NCI-H146 treated with DMSO at 0.1 percent for 48 hours (cell line): Measurements from ENCODE around the gene SPDEF.

Experiments
- DNase-seq: peaks from one replicate; lab custom pipeline; 2025; ENCODE audit not compliant: unreplicated experiment; lab: John Stamatoyannopoulos, UW

SPDEF gene

DNA sequence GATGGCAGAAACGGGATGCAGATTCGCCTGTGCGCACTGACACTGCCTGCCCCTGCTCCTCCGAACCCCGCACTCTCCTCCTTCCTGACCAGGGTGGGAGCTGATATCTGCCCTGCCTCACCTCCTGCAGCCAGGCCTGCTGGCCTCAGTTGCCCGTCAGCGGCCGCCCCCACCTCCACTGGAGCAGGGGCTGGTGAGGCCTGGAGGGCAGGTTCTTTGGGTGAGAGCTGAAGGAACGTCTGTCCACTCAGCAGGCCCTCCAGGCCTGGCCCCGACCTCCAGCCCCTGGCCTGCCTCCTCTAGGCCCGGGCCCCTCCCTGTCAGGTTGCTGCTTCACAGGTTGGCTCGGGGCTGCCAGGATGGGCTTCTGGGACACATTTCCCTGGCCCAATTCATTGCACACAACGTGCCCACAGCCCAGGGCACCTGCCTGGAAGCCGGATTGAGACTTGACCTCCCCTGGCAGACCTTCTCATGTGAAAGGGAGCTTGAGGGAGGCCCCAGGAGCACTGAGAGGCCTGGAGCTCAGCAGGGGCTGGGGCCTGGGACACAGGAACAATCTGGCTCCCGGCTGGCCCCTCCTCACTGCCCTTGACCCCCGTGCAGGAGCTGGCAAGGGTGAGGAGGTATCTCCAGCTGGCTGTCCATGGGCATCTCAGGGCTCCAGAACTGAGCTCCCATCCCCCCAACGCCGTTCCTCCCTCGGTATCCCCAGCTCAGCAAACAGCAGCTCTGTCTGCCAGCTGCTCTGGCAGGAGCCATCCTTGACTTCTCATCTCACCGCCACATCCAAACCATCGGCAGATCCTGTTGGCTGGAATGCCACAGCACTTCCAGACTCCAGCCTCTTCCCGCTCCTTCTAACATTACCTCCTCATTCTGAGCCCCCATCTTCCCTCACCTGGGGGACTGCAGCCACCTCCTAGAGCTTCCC is 39.5 kb downstream of the SPDEF start:
- no peak for DNase-seq

DNA sequence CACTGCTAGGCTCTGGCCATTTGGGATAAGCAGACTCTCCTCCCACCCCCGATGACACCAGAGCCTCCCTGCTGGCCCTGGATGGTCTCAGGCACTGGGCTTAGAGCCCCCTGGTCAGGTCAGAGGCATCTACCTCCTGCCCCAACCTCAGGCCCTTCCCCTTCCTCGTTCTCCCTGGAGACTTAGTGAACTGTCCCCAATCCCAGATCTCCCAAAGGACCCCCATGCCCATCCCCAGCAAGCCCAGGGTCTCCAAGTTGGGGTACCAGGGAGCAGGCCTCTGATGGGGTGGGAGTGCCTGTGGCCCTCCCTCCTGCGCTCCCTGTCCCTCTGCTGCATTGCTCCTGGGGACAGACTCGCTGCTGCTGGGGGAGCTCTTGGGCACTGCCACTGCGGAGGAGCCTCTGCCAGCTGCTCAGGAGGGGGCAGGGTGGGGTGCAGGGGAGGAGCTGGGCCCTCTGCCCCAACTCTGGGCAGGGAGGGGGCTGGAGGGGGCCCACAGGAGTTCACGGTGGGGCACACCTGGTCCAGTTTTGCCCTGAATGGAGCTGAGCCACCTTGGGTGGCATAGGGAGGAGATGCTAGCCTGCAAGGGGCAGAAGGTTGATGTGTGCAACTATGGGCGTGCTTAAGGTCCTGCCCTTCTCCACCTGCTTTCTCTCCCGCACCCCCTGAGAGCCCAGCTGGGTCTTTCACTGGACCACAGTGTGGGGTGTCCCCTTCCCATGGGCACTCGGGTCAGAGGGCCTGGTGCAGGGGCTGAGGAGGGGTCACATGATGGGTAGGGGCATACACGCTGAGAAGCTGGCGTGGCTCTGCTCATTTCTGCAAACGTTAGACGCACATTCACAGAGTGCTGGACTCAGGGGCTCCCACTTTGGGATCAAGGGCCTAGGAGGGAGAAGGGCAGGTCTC is 40.4 kb downstream of the SPDEF start:
- DNase-seq, result no peak

DNA sequence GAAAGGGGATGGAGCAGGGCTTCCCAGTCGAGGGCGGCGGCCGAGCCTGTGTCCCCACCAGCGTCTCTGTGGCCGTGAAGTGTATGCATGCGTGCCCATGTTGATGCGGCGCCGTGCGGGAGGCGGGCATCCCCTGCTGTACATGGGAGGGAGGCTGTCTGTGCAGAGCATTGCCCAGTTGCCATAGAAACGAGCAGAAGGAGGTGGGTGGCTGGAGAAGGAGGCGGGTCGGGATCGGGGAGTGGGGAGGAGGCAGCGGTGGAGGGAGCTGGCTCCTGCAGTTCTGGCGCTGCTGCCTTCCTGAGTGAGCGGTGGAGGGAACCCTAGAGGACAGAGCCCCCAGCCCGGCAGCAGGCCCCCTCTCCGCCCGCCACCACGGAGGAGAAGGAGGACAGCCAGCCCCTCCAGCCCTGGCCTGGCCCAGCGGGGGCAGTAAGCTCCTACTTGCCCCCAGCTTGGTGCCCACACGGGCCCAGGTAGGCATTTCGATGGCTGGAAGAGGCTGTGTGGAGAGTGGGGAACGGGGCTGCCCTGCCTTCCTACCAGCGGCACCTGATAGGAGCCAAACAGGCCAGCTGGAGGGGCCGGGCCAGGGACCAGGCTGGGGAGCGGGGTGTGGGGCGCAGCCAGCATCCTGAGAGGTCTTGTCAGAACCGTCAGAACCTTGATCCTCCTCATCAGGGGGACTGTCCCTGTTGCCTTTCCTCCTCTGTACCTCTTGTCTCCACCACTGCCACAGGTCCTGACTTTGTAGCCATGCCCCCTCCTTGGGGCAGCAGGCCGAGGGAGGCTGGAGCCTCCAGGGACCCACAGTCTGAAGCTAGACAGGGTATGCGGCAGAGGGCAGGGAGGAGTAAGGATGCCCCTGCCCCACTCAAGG is 41.3 kb downstream of the SPDEF start:
- DNase-seq, result peak; percentile 60

DNA sequence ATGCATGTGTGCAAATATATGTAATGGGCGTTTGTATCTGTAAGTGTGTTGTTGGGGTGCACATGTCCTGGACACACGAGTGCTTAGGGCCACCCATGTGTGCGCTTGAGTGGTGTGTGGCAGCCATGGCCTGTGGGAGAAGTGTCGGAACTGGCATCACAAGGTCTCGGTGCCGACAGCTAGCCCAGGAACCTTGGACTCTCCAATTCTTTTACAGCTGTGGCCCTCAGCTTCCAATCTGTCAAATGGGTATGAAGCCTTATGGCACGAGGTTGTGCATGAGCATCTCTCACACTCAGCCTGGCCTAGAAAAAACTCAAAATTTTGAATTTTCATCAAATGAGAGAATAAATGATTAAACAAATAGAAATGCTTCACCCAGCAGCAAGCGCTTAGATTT is 42.0 kb downstream of the SPDEF start:
- no peak for DNase-seq

DNA sequence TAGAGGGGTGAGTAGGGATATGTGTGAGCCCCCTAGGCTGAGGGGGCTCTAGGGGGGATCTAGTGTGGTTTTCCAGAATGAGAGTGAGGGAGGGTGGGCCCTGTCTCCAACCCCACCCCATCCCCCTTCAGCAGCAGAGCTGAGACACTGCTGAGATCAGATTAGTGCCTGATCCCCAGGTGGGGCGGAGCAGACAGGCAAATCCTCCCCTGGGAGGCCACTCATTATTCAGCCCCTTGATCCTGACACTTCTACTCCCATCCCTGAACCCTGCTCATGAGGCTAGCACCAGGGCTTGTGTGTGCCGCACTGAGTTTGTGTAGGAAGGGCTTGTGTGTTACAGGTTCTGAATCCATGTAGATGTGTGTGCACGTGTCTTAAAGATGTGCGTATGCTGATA is 42.5 kb downstream of the SPDEF start:
- no peak for DNase-seq

DNA sequence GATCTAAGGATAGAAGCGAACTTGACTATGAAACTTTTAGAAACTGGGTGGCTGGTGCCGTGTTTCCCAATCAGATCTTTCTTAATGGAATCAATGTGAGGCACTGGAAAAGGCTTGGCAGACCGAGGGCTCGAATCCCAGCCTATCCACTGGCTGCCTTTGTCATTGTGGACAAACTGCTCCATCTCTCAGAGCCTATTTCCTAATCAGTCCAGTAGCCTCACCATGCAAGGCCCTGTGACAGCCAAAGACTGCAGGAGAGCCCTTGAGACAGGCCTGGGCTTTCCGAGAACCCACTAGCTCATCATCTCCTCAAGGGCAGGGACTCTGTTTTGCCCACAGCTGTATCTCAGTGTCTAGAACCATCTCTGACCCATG is 43.4 kb downstream of the SPDEF start:
- no peak for DNase-seq

DNA sequence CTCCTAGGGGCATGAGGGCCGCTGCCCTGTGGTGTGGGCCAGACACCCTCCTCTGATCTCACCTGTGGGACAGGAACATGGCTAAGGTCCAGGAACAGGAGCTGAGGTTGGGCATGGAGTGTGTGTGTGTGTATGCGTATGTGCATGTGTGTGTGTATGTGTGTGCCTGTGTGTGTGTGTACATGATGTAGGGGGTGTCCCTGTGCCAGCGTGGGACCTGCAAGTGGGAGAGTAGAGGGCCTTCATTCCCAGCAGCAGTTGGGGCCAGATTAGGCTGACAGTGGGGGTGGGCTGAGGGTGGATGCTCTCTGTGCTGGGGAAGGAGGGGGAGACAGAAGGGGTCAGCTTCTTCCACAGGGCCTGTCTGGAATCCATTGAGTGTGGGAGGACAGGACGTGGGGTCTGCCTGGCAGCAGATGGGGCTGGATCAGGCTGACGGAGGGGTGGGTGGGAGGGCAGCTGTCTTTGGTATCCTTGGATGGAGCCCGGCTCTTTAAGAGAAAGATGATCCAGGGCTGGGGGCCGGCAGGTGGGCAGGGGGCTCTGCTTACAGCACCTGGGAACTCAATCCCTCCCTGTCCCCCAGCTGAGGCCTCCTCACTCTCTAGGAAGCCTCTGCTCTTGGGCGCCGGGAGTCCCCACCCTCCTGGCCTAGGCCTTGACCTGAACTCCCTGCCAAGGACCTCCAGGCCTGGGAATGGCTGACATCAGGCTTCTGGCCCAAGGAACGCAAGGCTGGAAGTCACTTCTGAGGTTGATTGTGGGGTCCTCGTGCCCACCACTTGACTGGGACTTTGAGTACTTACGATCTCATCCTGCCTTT is 44.0 kb downstream of the SPDEF start:
- no peak for DNase-seq

DNA sequence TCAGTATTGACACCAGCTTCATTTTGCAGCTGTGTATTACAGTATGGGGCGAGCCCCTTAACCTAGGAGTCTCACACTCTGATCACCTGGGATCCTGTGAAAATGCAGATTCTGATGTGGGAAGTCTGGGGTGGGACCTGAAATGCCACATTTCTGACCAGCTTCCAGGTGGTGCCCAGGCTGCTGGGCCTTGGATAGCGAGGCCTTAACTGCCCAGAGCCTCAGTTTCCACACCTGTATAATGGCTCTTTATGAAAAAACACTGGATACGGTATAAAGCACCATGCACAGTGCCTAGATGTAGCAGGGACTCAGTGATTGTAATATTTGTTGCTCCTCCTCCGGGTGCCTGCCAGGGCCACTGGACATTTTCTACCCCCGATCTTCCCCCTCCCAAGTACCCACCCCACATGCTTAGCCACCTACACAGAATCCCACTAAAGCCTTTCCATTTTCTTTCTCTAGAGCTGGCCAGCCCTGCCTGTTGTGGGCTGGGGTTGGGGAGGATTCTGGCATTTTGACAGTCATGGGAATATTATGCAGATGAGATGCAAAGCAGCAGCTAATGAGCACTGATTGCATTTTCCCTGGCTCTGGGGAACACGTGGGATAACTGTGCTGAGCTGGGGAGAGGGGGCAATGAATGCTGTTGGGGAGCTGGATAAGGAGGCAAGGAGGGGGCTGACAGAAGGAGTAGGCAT is 44.8 kb downstream of the SPDEF start:
- DNase-seq, result no peak

DNA sequence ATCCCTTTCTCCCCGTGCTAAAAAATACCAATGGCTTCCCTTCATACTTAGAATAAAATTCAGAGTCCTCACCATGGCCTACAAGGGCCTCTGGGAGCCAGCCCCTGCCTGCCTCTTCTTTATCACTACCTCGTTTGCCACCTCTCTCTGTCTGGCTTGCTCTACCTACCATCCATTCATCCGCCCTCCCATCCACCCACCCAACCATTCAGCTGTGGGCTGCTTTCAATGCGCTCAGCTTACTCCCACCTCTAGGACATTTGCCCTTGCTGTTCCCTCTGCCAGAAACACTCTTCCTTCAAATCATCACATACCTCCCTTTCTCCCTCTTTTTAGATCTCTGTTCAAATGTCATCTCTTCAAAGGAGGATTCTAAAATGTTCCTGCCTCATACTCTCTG is 45.8 kb downstream of the SPDEF start:
- no peak for DNase-seq

DNA sequence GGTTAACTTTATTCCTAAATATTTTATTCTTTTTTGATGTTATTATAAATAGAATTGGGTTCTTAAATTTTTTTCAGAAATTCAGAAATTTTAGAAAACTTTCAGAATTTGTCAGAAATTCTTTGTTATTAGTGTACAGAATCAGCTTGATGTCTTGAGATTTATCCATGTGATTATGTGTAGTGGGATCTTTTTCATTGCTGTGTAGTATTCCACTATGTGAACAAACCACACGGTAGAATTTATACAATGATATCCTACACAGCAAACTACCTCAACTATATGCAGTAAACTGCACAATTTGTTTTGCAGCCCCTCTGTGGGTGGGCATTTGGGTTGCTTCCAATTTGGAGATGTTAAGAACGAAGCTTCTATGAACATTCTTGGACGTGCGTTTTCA is 46.3 kb downstream of the SPDEF start:
- no peak for DNase-seq

DNA sequence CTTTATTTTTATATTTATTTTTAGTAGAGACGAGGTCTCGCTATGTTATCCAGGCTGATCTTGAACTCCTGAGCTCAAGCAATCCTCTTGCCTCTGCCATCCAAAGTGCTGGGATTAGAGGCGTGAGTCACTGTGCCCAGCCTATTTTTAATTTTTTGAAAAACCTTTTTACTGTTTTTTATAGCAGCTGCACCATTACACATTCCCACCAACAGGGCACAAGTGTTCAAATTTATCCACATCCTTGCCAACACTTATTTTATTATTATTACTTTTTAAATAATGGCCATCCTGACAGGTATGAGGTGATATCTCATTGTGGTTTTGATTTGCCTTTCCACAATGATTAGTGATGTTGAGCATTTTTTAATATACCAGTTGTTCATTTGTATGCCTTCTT is 47.7 kb downstream of the SPDEF start:
- no peak for DNase-seq

DNA sequence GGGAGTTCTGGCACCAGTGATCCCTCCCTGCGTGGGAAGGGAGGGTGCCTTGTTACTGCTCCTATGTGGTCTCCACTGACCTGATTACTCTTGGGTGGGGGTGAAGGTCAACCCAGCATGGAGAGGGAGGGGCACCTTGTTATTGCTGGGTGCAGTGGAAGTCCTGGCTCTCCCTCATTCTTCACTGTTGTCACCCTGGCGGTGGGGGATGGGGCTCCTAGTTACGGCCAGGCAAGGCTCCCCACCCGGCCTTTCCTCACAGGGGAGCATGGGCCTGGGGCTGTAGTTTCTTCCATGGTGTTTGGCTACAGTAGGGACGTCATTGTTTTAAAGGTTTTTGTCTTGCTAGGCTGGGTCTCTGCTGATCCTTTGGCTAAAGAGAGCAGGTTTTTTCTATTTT is 49.4 kb downstream of the SPDEF start:
- DNase-seq, result no peak

DNA sequence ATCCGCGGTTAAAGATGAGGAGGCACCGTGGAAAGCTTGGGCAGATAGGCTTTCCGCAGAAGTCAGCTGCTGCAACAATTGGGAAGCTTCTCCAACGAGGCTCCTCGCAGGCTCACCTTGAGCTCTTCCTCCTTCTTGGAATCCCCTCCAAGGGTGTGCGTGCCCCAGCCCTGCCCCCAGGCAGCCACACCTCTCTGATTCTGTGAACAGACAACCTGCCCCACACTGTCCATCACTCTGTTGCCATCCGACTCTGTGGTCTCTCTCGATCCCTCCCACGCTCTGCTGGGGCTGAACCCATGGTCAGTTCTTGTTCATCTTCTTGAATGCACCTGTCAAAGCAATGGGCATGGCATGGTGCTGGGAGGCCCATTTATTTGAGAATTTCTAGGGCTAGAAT is 58.7 kb downstream of the SPDEF start:
- DNase-seq, result no peak

DNA sequence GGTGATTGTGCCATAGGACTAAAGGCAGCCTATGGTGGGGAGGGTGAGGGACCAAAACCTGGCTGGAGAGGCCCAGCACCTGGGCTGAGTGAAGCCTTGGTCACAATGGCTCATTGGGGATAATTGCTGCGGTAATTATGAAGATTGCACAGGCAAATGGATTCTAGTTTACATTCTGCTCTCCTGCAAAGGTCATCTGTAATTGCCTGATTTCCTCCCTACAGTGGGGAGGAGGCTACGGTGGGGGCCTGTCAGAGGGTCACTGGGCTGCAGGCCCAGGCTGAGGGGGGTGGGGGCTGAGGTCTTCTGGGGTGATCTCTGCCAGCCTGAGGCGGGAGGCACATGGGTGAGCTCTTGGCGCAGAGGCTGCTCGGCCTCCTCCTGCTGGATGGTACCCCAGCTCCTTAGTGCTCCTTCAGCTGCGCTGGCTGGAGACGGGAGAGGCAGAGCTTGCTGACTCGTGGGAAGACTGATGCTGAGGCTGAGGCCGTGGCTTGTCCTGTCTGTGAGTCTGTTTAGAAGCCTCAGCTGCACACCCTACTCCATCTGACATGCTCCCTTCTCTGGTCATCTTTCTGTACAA is 59.9 kb downstream of the SPDEF start:
- DNase-seq, result peak; percentile 98

DNA sequence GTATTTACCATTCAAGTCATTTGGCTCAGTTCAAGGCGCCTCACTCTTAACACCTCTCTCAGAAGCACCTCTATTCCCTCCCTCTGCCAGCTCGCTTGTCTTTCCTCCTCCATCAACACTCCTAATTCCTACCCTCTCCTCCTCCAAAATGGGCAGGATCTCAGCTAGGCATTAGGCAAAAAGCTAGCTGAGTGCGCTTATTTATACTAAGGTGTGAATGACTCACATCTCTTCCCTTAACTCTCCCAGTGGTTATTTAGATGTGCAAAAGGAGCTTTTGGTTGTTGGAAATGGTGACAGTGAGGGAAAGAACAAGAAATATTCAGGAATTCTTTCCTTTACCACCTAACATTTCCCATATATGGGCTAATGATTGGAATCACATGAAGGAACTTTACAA is 61.2 kb downstream of the SPDEF start:
- no peak for DNase-seq

DNA sequence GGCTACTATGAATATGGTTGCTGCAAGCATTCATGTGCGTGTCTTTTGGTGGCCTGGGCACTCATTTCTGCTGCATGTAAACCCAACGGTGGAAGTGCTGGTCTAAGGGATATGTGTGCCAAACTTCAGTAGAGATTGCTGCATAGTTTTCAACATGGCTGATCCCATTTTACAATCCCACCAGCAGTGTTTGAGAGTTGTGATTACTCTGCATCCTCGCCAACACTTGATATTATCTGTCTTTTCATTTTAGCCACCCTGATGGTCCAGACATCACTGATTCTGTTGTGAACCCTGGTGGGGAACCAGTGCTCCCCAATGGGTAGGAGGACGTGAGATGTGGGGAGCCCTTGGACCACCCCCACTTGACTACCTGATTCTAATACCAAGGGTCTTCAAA is 62.8 kb downstream of the SPDEF start:
- no peak for DNase-seq

DNA sequence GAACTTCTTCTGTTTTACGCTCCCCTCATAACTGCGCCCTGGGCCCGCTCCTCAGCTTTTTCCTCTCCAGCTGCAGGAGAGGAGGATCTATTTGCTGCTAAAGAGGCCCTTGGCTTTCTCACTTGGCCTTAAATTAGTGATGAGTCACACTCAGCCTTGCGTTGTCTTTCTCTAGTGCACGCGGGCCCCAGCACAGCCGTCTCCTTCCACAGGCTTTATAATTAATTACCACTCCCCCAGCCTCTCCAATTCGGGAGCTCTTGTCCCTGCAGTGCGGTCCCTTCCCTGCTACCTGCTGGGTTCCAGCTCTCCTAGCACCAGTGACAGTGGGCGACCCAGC is 65.1 kb downstream of the SPDEF start:
- DNase-seq, result no peak

DNA sequence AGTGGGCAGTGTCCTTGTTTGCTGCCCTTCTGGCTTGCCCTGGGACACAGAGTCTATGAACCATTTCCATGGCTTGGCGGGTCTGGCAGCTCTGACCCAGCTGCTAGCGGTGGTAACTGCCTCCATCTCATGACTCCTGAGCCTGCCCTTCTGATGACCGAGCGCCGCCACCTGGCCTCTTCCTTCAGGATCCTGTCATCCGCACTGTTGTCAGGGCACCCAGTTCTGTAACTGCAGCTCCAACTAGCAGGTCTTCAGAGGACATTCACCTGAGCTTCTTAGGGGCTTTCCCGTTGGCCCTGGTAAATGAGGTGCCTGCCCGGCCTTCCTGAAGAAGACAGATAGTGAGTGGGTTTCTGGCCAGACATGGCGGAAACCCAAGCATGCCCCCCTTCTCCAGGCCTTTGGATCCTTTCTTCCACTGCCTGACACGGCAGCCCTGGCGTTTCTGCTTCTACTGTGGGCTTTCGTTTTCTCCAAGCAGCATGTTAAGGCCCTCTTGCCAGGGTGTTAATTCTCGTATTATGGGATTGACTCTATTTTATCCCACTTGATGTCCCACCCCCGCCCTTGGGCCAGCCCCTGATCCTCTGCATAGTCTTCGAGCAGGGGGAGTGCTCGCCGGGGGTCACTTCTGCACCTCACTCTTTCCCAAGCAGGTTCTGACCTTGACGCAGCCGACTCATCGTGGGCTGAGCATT is 65.6 kb downstream of the SPDEF start:
- DNase-seq, result no peak
